ENCODE data around the gene WHRN. TPM values are rescaled to one million over a fixed set of nuclear protein-coding genes. Genes with fewer than 3 reads are reported as not detected.

Gene WHRN
- total and polyA plus RNA-seq, 2 of the 13 experiments (the other 11 are each of a cell fraction or from before 2014, with no cell fraction given), result 2.3 to 5.3 TPM

GRCh38 chr9:114430457-114430856 lies 74.8 kb downstream of the WHRN start:
- Histone ChIP-seq H3K36me3 (replicated peaks in 1 of 2; ENCODE audit: control insufficient read depth in 1 of 2, insufficient read depth in 2 of 2, low read length in 2 of 2) (no peaks in the 10 kb centered on the region), H4K20me1 (ENCODE audit: insufficient read depth, low read length) (no peaks in the 10 kb centered on the region), H3K27me3 (ENCODE audit: control insufficient read depth in 1 of 2, insufficient read depth in 2 of 2, low read length in 2 of 2) (no peaks in the 10 kb centered on the region), H3K4me1 (ENCODE audit: insufficient read depth, low read length) (peaks cover 20% of the 10 kb centered on the region), H3K4me2 (ENCODE audit: low read depth, low read length) (no peak overlapping the region), H3K27ac (ENCODE audit: extremely low read length, insufficient read depth, low read length) (no peak overlapping the region), H3K9ac (ENCODE audit: insufficient read depth, low read depth, low read length) (no peak overlapping the region), H3K9me3 (ENCODE audit: low read length) (no peaks in the 10 kb centered on the region), H2AFZ (ENCODE audit: low read length) (no peak overlapping the region), H3K79me2 (ENCODE audit: insufficient read depth, low read length) (no peaks in the 10 kb centered on the region), H3K4me3 (replicated peaks in 1 of 3; ENCODE audit: insufficient read depth in 1 of 3, low read depth in 2 of 3, low read length in 3 of 3) (no peak overlapping the region)
- in situ Hi-C loops (cut with HindIII; ENCODE audit: extremely low pct_ligation_motif_present, low pct_unique_long_range_greater_than_20kb) (loop anchor here (10.0 to 25.0 kb wide), 2 partner anchors 224 to 582 kb away; partner anchors contain the start of gene TEX53), intact Hi-C loops (cut with micrococcal nuclease; ENCODE audit: unreplicated experiment) (no loop called here)
- DNase-seq (ENCODE audit: low spot score) (no peak), ATAC-seq (no peak), FAIRE-seq (no peak)
- CTCF ChIA-PET (ENCODE audit: low intra/inter-chr PET ratio, low total read pairs), result no interaction called here
- no TSS peak for BruUV-seq (replicated peaks)
- POLR2A ChIA-PET, result no interaction called here
- 95% methylated on average over 5 of the region's 5 CpGs for WGBS (ENCODE audit: low lambda C conversion rate)
- TF ChIP-seq HNRNPUL1 (IDR thresholded peaks at IDR 0.05; ENCODE audit: low read depth, low read length) (no peak), CREM (IDR thresholded peaks at IDR 0.05) (no peak), CREM (CRISPR knock-in tag; IDR thresholded peaks at IDR 0.05) (no peak), RCOR2 (CRISPR knock-in tag; IDR thresholded peaks at IDR 0.05) (no peak), ZNF737 (CRISPR knock-in tag; IDR thresholded peaks at IDR 0.05; ENCODE audit: borderline replicate concordance) (no peak), ZNF574 (CRISPR knock-in tag; IDR thresholded peaks at IDR 0.05) (no peak), TP53 (CRISPR knock-in tag; conservative IDR thresholded peaks at IDR 0.05) (no peak), AHR (CRISPR knock-in tag; IDR thresholded peaks at IDR 0.05) (no peak), ZFP91 (CRISPR knock-in tag; IDR thresholded peaks at IDR 0.05; ENCODE audit: borderline replicate concordance) (no peak), PCBP1 (IDR thresholded peaks at IDR 0.05; ENCODE audit: borderline replicate concordance, low read depth, low read length) (no peak), ZNF207 (IDR thresholded peaks at IDR 0.05; ENCODE audit: borderline replicate concordance) (no peak), KDM3A (CRISPR knock-in tag; IDR thresholded peaks at IDR 0.05; ENCODE audit: low read depth) (no peak), FOXA1 (IDR thresholded peaks at IDR 0.05) (no peak), FOXA1 (CRISPR knock-in tag; IDR thresholded peaks at IDR 0.05) (no peak), ZNF670 (CRISPR knock-in tag; IDR thresholded peaks at IDR 0.05; ENCODE audit: borderline replicate concordance) (no peak), KDM1A (CRISPR knock-in tag; IDR thresholded peaks at IDR 0.05) (no peak), CENPT (CRISPR knock-in tag; IDR thresholded peaks at IDR 0.05; ENCODE audit: low read depth) (no peak), ATF1 (CRISPR knock-in tag; IDR thresholded peaks at IDR 0.05) (no peak)
- TF ChIP-seq, protein P1, sequence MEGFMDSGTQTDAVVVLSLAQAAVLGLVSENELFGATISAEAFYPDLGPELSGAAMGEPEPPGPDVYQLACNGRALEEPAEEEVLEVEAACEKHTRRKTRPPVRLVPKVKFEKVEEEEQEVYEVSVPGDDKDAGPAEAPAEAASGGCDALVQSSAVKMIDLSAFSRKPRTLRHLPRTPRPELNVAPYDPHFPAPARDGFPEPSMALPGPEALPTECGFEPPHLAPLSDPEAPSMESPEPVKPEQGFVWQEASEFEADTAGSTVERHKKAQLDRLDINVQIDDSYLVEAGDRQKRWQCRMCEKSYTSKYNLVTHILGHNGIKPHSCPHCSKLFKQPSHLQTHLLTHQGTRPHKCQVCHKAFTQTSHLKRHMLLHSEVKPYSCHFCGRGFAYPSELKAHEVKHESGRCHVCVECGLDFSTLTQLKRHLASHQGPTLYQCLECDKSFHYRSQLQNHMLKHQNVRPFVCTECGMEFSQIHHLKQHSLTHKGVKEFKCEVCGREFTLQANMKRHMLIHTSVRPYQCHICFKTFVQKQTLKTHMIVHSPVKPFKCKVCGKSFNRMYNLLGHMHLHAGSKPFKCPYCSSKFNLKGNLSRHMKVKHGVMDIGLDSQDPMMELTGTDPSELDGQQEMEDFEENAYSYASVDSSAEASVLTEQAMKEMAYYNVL (CRISPR knock-in tag; IDR thresholded peaks at IDR 0.05; ENCODE audit: borderline replicate concordance), result no peak
- TF ChIP-seq, protein P2, sequence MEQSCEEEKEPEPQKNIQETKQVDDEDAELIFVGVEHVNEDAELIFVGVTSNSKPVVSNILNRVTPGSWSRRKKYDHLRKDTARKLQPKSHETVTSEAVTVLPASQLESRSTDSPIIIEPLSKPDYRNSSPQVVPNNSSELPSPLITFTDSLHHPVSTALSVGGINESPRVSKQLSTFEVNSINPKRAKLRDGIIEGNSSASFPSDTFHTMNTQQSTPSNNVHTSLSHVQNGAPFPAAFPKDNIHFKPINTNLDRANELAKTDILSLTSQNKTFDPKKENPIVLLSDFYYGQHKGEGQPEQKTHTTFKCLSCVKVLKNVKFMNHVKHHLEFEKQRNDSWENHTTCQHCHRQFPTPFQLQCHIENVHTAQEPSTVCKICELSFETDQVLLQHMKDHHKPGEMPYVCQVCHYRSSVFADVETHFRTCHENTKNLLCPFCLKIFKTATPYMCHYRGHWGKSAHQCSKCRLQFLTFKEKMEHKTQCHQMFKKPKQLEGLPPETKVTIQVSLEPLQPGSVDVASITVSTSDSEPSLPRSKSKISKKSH (CRISPR knock-in tag; IDR thresholded peaks at IDR 0.05; ENCODE audit: borderline replicate concordance), result no peak

Data from HepG2 (cell line).